Measurements from ENCODE around the gene STARD10.

DNA sequence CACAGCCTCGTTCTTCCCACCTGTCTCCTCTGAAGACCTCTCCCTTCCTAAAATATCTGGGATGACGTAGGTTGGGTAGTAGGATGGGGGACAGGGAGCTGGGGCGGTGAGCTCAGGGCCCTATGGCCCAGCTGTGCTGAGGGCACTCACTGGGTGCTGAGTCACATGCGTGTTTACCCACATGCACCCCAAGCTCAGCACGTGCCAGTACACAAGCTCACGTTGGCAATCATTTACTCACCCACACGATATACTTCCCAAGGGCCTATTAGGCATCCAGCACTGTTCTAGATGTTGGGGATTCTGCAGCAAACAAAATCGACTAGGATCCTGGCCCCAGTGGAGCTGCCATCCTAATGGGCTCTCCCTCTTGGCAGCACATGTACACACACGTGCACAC, 70.3 kb downstream of the STARD10 start:
- TF ChIP-seq, protein P1, sequence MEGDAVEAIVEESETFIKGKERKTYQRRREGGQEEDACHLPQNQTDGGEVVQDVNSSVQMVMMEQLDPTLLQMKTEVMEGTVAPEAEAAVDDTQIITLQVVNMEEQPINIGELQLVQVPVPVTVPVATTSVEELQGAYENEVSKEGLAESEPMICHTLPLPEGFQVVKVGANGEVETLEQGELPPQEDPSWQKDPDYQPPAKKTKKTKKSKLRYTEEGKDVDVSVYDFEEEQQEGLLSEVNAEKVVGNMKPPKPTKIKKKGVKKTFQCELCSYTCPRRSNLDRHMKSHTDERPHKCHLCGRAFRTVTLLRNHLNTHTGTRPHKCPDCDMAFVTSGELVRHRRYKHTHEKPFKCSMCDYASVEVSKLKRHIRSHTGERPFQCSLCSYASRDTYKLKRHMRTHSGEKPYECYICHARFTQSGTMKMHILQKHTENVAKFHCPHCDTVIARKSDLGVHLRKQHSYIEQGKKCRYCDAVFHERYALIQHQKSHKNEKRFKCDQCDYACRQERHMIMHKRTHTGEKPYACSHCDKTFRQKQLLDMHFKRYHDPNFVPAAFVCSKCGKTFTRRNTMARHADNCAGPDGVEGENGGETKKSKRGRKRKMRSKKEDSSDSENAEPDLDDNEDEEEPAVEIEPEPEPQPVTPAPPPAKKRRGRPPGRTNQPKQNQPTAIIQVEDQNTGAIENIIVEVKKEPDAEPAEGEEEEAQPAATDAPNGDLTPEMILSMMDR (IDR thresholded peaks at IDR 0.05; ENCODE audit: low read depth, low read length) = no peak
- no peak for TF ChIP-seq EZH2phosphoT487 (IDR thresholded peaks at IDR 0.05; ENCODE audit: low read depth)
